GM21576 (cell line): Measurements from ENCODE around the gene MIEF2.
"Not testable (repeated sequence)": the region's sequence is repeated elsewhere in the genome, so short reads cannot be mapped to it uniquely, and the experiment has no call there.

Source experiments
- ATAC-seq: cut with Tn5 transposase; IDR thresholded peaks from one replicate; pipeline ENCODE4 v1.9.1; 2021; ENCODE audit warnings: mild to moderate bottlenecking, moderate library complexity; ENCODE audit not compliant: unreplicated experiment

The MIEF2 gene

DNA sequence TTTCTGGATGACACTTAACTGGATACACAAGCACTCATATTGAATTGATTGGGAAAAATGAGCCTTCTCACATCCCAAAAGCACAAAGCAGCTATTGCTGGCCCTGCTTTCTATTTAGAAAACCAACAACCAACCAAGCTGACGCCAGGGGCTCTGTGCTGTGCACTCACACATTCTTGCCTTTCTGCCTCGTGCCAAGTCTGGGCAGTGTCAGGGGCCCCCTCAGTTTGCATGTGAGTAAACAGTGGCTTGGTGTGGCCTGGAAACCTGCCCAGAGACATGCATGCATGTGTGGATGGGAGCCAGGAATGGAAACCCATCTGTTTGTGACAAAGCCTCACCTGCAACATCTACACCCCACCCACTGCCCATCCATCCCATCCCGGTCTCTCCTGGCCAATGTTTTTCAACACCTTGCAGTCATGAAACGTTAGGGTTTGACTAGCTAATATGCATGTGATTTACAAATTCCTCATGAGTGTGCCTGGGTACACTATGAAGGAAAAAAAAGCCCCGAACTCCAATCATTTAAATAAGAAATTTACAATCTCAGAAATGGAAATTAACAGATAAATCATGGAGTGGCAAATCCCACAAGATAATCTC, 20.4 kb downstream of the MIEF2 start:
- no peak for ATAC-seq

DNA sequence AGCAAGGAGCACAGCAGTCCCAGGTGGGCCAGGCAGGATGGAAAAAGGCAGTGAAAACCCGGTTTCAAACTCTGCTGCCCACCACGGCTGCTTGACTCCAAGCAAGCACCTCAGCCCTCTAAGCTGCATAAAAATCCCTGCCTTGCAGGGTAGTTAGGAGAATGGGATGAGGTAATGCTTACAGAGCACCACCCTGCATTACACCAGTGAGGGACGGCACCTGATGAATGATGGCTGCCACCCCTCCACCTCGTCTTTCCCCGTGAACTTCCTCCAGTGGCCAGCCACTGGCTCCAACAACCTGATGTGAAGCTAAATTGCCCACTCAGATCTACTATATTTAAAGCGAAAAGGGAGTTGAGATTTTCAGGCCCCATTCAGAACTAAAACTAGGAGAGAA, 21.3 kb downstream of the MIEF2 start:
- ATAC-seq: no peak

DNA sequence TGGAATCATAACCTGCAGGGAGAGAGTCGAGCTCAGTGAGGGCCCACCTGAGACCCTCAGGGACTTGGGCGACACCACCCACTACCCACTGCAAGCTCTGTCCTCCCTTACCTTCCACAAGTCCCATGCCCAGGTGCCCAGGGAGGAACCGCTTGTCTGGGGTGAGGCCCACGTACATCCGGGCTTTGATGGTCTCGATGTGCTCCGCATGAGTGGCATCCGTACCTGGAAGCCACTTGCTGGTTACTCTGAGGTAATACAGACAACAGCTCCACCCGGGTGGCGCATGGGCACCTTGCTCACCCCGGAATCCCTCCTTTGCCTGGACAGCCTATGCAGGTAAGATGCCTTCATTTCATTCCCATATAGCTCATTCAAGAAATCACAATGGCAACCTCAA, 24.8 kb downstream of the MIEF2 start:
- no peak for ATAC-seq

DNA sequence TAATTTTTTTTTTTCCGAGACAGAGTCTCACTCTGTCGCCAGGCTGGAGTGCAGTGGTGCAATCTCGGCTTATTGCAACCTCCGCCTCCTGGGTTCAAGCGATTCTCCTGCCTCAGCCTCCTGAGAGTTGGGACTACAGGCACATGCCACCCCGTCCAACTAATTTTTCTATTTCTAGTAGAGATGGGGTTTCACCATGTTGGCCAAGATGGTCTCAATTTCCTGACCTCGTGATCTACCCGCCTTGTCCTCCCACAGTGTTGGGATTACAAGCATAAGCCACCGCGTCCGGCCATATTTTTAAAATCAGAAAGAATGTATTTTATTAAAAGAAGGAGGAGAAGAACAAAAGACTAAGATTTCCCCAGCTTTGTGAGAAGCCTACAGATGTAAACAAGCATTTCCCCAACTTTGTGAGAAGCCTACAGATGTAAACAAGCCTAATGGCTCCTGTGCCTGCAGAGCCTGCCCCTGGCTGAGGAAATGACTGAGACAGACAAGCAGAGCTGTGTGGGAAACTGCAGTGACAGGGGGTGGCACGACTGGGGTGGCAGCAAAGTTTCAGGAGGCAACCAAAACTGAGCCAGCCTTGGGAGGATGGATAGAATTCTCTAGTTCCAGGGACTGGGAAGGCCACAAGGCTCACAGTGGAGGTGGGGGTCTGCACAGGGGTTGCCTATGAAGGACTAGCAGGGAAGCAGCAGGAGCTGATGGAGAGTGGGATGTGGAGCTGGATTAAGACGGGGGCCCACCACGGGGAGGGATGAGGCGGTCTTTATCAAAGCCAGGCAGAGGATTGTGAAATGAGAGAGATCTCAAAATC, 31.5 kb downstream of the MIEF2 start:
- no peak for ATAC-seq

DNA sequence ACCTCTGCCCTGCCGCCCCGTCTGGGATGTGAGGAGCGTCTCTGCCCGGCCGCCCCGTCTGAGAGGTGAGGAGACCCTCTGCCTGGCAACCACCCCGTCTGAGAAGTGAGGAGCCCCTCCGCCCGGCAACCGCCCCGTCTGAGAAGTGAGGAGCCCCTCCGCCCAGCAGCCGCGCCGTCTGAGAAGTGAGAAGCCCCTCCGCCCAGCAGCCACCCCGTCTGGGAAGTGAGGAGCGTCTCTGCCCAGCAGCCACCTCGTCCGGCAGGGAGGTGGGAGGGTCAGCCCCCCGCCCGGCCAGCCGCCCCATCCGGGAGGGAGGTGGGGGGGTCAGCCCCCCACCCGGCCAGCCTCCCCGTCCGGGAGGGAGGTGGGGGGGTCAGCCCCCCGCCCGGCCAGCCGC, 37.6 kb downstream of the MIEF2 start:
- ATAC-seq: not testable (repeated sequence)

DNA sequence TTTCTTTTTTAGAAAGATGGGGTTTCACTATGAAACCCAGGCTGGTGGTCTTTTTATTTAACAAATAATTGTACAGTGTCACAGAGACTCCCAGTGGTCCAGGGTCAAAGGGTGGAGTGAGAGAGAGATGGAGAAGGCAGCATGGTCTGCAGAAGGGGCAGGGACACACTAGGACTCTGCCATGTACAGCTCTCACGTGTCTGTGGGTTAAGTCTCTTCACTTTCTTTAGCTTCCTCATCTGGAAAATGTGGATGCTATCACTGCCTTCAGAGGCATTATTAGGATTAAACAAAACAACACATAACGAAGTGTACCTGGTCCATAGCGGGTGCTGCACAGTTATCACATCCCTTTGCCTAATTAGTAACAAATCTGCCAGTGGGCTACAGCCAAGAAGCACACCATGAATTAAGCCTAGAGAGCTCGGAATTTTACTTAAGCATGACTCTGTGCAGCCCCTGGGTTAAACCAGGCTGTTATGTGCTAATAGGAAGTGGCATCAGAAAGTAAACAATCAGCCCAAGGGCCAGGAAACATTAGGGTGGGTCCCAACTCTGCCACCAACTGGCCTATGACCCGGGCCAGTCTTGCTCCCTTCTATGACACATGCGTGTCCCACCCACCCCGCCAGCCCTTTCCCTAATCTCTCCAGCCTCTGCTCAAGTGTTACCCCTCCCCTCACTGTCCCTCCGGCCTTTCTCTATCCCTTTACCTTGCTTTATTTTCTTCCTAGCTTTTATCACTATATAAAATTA, 40.4 kb downstream of the MIEF2 start:
- ATAC-seq: no peak

DNA sequence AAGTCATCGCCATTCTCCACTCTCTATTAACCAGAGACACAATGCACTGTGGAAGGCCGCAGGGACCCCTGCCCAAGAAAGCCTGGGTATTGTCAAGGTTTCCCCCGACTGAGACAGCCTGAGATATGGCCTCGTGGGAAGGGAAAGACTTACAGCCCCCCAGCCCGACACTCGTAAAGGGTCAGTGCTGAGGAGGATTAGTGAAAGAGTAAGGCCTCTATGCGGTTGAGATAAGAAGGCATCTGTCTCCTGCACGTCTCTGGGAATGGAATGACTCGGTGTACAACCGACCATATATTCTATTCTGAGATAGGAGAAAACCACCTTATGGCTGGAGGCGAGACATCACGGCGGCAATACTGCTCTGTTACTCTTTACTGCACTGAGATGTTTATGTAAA, 42.7 kb downstream of the MIEF2 start:
- ATAC-seq: not testable (repeated sequence)

DNA sequence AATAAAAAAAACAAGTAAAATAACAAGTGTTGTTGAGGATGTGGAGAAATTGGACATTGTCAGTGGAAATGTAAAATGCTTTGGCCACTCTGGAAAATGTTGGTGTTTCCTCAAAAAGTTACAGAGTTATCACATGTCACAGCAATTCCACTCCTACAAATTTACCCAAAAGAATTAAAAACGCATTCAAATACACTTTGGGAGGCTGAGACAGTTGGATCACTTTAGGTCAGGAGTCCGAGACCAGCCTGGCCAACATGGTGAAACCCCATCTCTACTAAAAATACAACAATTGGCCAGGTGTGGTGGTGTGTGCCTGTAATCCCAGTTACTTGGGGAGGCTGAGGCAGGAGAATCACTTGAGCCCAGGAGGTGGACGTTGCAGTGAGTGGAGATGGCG, 48.7 kb downstream of the MIEF2 start:
- no peak for ATAC-seq

DNA sequence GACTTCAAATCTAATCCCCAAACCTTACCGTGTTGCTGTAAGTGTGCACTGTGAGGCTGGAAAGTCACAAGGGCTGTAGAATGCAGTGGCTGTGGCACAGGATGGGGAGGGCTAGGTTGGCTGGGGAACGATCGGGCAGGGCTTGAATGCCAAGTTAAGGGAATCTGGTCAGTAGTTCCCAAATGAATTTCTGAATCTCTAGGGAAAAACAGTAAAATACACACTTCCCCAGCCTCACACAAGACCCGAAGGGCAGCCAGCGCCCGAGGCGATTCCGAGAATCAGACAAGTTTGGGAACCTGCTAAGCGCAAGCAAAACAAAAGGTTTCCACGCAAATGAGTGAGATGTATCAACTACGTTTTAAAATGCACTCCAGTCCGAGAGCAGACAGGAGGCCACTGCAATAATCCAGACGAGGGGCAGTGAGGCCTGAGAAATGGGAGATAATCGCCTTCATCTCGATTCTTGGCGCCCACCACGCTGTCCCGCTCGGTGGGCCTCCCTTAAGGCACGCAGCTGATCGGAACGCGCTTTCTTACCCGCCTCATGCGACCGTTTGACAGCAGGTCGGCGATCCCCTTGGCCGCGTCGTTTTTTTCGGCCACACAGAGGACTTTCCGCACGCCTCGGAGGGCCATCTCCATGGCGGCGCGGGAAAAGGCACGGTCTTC, 53.7 kb downstream of the MIEF2 start:
- ATAC-seq: peak; percentile 15

DNA sequence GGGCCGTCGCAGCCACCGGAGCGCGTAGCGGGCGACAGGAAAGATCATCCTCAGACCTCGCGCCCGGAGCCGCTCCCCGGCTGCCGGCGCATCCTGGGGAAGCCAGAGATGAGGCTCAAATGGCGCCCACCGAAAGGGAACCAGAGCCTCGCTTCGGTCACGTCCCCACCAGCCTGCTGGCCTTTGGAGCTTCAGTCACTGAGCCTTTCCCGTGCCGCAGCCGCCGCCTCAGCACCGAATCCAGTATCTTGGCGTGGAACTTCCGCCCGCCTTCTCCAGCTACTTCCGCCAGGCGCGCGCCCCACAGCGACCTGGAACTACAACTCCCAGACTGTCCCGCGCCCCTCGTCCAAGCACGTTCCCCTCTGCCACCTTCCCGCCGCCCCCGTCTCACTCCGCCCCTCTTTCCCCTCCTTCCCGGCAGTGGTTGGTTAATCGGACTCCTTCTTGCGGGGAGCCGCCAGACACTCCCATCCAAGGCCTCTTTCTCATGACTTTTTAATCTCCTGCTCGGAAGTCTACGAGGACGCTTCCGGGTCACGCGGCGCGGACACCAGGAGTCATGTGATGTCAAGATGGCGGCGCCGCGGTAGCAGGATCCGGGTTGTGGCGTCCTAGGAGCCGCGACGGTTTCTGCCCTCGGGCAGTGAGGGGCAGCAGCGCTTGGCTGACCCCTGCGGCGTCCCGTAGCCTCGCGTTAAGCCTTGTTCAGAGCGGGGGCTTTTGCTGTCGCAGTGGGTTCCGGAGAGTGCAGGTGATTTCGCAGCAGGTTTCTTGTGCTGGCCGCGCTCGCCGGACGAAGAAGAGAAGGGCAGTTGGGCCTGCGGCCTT, 54.5 kb downstream of the MIEF2 start, which contains the start of the genes SMCR8 and TOP3A:
SMCR8 (plus strand) TSS at position 563 of the 831 bp plus-strand sequence. CDS start 497 bp downstream, outside the sequence.
TOP3A (minus strand) TSS at position 264 of the 831 bp plus-strand sequence; CDS start at position 48, 216 bp downstream.
- ATAC-seq: peak; percentile 72

DNA sequence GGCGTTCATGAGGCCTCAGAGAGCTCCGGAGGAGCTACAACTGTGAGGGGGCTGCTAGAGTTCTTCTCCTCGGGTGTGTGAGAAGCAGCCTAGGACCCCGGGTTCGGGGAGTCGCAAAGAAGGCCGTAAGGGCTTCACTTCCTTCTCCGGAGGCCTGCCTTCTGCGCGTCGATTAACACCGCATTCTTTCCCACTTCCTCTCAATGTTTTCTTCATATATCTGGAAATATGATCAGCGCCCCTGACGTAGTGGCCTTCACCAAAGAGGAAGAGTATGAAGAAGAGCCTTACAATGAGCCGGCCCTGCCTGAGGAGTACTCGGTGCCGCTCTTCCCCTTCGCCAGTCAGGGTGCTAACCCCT, 55.1 kb downstream of the MIEF2 start:
- no peak for ATAC-seq

DNA sequence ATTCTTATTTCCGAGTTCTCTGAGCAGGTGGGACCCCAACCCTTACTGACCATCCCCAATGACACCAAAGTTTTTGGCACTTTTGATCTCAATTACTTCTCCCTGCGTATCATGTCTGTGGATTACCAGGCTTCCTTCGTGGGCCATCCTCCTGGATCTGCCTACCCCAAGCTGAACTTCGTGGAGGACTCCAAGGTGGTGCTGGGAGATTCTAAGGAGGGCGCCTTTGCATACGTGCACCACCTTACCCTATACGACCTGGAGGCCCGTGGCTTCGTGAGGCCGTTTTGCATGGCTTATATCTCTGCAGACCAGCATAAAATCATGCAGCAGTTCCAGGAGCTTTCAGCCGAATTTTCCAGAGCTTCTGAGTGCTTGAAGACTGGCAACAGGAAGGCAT, 55.5 kb downstream of the MIEF2 start:
- no peak for ATAC-seq
